22Rv1 (cell line): ENCODE data around the gene RHBDD1.

ENCODE experiments used
- CTCF ChIP-seq: fragments of 450-650 bp; IDR thresholded peaks from 2 replicates; pipeline ENCODE4 v1.5.1; 2017; ENCODE audit warnings: mild to moderate bottlenecking
- ZFX ChIP-seq: fragments of 450-650 bp; IDR thresholded peaks from 2 replicates; pipeline ENCODE4 v1.6.1; 2017; ENCODE audit warnings: antibody characterized with exemption, borderline replicate concordance

DNA sequence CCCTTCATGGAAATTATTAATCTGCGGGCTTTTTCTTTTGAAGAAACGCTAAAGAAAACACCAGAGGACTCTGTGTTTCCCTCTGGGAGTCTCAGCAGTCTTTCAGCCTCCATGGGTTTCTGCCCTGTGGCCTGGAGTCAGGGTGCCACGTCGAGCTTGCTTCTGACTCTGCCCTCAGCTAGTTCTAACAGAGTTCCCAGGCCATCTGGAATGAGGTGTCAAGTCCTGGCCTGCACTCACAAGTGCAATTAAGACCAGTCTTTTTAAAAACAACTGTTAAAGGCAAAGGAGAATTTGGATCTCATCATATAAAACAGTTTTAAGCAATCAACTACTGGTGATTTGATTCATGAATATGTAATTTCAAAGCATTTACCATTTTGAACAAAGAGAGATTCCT lies 157.3 kb downstream of the RHBDD1 start:
- TF ChIP-seq CTCF: no peak
- no peak for TF ChIP-seq ZFX
